ENCODE results near the gene TM2D3. TPM values are rescaled to one million over a fixed set of nuclear protein-coding genes. Genes with fewer than 3 reads are reported as not detected.

The TM2D3 gene
- total and polyA plus RNA-seq, 2 donors (not counting 3 experiments of a cell fraction or from before 2014, with no cell fraction given): 34.3 to 51.5 TPM

- Histone ChIP-seq H2AFZ (ENCODE audit: low read depth, low read length) (no peak overlapping the region), H3K79me2 (ENCODE audit: control insufficient read depth, insufficient read depth, low read length) (no peaks in the 10 kb centered on the region), H3K27me3 (ENCODE audit: control insufficient read depth in 2 of 2, insufficient read depth in 2 of 2, low read length in 2 of 2) (no peaks in the 10 kb centered on the region), H3K9me3 (replicated peaks; ENCODE audit: control insufficient read depth, insufficient read depth, low read length) (no peaks in the 10 kb centered on the region), H3K4me1 (ENCODE audit: control insufficient read depth, extremely low read depth, insufficient read depth, low read length) (no peaks in the 10 kb centered on the region), H3K9me1 (replicated peaks; ENCODE audit: control insufficient read depth, extremely low read depth, insufficient read depth, low read length) (no peaks in the 10 kb centered on the region), H3K36me3 (ENCODE audit: control insufficient read depth in 2 of 2, extremely low read depth in 1 of 2, insufficient read depth in 2 of 2, low read length in 2 of 2) (no peaks in the 10 kb centered on the region), H3K27ac (ENCODE audit: insufficient read depth, low read depth, low read length) (no peak overlapping the region), H3K4me3 (replicated peaks in 1 of 3; ENCODE audit: insufficient read depth in 1 of 3, low read depth in 1 of 3, low read length in 3 of 3) (no peak overlapping the region), H3K9ac (replicated peaks; ENCODE audit: extremely low read depth, insufficient read depth, low read length) (no peak overlapping the region), H4K20me1 (replicated peaks; ENCODE audit: control insufficient read depth, extremely low read depth, insufficient read depth, low read length) (no peaks in the 10 kb centered on the region), H3K4me2 (ENCODE audit: insufficient read depth, low read length) (no peak overlapping the region)
- no peak for DNase-seq (ENCODE audit: low read depth, low spot score)
- intact Hi-C loops (cut with micrococcal nuclease) (no loop called here), dilution Hi-C loops (cut with MboI; ENCODE audit: extremely low pct_ligation_motif_present, low sequenced_read_pairs) (no loop called here)
- no peak for TF ChIP-seq JUN (IDR thresholded peaks at IDR 0.05; ENCODE audit: borderline replicate concordance, insufficient read depth, insufficient read length, low read depth)
- TF ChIP-seq GATA2 (IDR thresholded peaks at IDR 0.05; ENCODE audit: insufficient read depth, insufficient read length, low read depth, low read length): no peak
- TF ChIP-seq MYC (IDR thresholded peaks at IDR 0.05; ENCODE audit: low read depth, low read length): no peak
- no peak for TF ChIP-seq POLR2A (IDR thresholded peaks at IDR 0.05; ENCODE audit: low read depth, low read length)
- TF ChIP-seq, protein P1, sequence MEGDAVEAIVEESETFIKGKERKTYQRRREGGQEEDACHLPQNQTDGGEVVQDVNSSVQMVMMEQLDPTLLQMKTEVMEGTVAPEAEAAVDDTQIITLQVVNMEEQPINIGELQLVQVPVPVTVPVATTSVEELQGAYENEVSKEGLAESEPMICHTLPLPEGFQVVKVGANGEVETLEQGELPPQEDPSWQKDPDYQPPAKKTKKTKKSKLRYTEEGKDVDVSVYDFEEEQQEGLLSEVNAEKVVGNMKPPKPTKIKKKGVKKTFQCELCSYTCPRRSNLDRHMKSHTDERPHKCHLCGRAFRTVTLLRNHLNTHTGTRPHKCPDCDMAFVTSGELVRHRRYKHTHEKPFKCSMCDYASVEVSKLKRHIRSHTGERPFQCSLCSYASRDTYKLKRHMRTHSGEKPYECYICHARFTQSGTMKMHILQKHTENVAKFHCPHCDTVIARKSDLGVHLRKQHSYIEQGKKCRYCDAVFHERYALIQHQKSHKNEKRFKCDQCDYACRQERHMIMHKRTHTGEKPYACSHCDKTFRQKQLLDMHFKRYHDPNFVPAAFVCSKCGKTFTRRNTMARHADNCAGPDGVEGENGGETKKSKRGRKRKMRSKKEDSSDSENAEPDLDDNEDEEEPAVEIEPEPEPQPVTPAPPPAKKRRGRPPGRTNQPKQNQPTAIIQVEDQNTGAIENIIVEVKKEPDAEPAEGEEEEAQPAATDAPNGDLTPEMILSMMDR (IDR thresholded peaks at IDR 0.05; ENCODE audit: extremely low read depth in 1 of 2, insufficient read depth in 1 of 2, low read depth in 1 of 2, low read length in 2 of 2): no peak
- TF ChIP-seq EZH2 (IDR thresholded peaks at IDR 0.05; ENCODE audit: borderline replicate concordance, low read depth, low read length, severe bottlenecking): no peak
- TF ChIP-seq, protein P2, sequence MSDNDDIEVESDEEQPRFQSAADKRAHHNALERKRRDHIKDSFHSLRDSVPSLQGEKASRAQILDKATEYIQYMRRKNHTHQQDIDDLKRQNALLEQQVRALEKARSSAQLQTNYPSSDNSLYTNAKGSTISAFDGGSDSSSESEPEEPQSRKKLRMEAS (IDR thresholded peaks at IDR 0.05; ENCODE audit: insufficient read depth, insufficient read length): no peak
- TF ChIP-seq FOS (IDR thresholded peaks at IDR 0.05; ENCODE audit: borderline replicate concordance, insufficient read depth, low read length): no peak
- TF ChIP-seq POLR2AphosphoS5 (IDR thresholded peaks at IDR 0.05; ENCODE audit: insufficient read depth, low read depth, low read length): no peak
- ChIA-PET CTCF (interaction anchor here (1.6 kb wide), 1 partner anchor 9 kb away, joined by 5 read pairs; no protein-coding TSS in a partner anchor), POLR2A (no interaction called here)
- FAIRE-seq: no peak
- BruUV-seq (replicated peaks): no TSS peak
Measured at GRCh38 chr15:101686718-101687117, 34.5 kb upstream of the TM2D3 start.
